ENCODE measurements around the gene ATOH7.

DNA sequence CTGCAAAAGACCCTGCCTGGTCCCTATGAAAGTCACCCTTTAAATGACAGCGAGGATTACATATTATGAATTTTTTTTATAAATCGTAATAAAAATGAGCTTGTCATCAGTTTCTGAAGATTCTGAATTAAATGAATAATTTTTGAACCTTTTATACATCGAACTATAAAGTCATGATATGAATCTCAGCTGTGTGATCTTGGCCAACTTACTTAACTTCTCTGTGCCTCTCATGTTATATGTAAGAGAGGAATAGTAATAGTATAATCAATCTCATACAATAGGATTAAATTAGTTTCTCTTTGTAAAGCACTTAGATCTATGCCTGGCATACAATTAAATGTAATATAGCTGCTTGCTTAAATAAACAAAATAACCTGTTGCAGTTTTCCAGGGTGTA lies 5.3 kb upstream of the ATOH7 start:
- TF ChIP-seq, protein P1, sequence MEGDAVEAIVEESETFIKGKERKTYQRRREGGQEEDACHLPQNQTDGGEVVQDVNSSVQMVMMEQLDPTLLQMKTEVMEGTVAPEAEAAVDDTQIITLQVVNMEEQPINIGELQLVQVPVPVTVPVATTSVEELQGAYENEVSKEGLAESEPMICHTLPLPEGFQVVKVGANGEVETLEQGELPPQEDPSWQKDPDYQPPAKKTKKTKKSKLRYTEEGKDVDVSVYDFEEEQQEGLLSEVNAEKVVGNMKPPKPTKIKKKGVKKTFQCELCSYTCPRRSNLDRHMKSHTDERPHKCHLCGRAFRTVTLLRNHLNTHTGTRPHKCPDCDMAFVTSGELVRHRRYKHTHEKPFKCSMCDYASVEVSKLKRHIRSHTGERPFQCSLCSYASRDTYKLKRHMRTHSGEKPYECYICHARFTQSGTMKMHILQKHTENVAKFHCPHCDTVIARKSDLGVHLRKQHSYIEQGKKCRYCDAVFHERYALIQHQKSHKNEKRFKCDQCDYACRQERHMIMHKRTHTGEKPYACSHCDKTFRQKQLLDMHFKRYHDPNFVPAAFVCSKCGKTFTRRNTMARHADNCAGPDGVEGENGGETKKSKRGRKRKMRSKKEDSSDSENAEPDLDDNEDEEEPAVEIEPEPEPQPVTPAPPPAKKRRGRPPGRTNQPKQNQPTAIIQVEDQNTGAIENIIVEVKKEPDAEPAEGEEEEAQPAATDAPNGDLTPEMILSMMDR (conservative IDR thresholded peaks at IDR 0.05), result no peak
- TF ChIP-seq ZFX (IDR thresholded peaks at IDR 0.05), result no peak

All from C4-2B (cell line).